Activated T-cell treated with anti-CD3 and anti-CD28 coated beads, Interleukin-2, amount 50 U/mL, for 48 hours (primary cell): ENCODE measurements around the gene LHX6.

Source experiments
- DNase-seq, 2 experiments: peaks; one replicate each; pipeline ENCODE4 v3.0.0-alpha.2; 2020

The LHX6 gene

DNA sequence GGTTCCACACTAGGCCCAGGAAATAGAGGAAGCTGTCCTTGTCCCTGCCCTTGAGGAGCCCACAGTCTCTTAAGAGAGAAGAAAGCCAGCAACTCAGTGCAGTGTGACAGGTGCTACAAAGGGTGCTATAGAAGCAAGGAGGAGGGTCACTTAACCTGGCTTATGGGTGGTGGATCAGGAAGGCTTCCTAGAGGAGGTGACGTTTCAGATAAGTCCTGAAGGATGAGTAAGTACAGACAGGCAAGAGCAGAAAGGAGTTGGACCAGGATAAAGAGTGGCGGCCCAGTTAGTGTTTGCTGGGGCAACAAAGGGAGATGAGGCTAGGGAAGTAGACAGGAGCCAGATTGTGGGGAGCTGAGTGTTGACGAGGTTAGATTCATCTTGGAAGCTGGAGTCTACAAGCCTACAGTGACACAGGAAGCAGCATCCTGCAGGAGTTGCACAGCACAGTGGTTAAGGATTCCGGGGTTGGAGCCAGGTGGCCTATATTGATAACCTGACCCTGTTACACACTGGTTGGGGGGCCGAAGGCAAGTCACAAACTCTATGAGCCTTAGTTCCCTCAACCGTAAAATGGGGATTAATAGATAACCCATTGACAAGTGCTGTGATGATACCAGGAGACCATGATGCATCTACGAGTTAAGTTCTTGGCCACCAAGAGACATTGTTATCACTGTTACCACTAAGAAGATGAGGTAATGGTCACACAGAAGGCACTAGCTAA lies 5.4 kb upstream of the LHX6 start:
- DNase-seq = no peak

- DNase-seq = no peak
Measured at GRCh38 chr9:122232796-122233306, 4.1 kb upstream of the LHX6 start.

GRCh38 chr9:122229485-122229837 lies 704 bp upstream of the LHX6 start:
- no peak for DNase-seq

DNA sequence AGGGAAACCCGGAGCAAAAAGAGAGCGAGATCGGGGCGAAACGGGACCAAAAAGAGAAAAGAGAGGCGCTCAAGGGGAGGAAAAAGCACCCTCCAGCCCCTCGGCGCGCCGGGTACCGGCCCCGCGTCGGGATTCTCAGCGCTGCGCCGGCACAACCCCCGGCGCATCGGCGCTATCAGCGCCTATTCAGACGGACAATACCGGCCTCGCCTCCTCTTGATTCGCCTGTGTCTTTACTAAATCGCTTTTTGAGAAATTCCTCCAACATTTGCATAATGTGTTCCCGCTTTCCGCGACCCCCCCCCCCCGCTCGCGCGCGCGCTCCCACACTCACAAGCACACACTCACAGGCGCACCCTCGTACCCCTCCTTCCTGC lies 578 bp downstream of the LHX6 start:
- DNase-seq = no peak

- no peak for DNase-seq
Measured at GRCh38 chr9:122227575-122227900, 1.2 kb downstream of the LHX6 start.

GRCh38 chr9:122226758-122227574 lies 1.8 kb downstream of the LHX6 start:
- no peak for DNase-seq

GRCh38 chr9:122226142-122226757 lies 2.5 kb downstream of the LHX6 start:
- DNase-seq = no peak

DNA sequence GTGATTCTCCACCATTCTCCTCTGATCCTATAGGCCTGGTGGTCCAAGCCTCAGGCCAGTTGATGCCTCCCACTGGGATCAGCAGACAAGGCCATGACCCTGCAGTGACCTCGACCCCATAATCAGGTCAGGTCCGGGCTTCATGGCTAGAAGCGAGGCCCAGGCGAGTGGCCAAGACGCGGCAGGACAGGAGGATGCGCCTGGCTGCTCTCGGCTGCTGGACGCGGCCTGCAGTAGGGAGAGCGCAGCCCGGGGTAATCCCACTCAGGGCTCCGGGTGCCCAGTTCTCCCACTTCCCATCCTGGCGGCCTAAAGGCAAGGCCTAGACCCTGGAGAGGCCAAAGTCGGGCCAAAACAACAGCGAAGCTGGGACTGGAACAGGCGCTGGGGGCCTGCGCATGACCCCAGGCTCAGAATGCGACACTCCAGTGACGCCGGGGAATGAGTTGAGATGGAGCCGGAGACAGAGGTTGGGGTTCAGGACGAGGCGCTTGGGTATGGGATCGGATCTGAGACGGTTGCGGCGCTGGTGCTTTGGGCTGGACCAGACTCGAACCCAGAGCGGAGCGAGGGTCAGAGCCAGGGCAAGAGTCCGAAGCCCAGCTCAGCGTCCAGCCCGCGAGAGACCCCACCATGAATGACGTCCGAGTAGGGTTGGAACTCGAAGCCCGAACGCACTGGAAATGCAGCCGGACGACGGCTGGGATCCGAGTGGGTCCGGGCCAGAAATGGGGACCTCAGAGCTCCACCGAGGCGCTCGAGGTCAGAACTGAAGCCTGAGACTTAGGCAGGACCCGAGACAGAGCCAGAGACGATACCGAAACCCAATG lies 3.2 kb downstream of the LHX6 start:
- DNase-seq = no peak

DNA sequence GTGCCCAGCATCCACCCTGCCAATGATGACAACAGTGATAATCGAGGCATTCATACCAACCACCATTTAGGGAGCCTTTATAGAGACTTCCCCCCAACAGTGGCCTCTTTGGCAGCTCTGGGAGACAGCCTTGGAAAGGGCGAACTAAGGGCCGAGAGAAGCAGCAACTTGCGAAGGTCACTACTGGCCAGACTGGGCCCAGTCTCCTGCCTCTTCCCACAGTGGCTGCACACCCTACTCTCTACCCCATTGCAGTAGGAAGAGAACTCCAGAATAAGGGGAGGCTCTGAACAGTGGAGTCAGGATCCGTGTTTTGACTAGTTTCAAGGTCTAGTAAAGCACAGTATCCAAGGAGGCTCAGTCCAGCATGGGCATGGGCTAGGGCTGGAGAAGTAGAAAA lies 5.3 kb downstream of the LHX6 start:
- no peak for DNase-seq

DNA sequence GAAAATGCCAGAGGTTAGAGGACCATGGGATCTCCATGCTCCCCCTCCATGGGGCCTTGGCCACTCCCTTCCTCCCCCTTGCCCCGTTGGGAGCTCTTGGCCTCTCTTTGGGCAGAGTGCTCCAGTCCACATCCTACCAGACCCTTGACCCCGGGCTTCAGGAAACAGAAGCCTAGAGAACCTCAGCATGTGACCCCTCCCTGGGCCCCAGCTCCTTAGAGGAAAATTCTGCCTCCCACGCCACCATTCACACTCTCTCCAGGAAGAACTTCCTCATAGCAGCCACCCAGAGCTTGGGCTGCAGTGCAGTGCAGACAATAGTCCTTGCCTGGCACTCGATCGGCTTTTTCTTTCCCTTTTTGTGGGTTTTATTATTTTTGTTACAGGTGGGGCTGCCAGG lies 6.0 kb downstream of the LHX6 start:
- no peak for DNase-seq

DNA sequence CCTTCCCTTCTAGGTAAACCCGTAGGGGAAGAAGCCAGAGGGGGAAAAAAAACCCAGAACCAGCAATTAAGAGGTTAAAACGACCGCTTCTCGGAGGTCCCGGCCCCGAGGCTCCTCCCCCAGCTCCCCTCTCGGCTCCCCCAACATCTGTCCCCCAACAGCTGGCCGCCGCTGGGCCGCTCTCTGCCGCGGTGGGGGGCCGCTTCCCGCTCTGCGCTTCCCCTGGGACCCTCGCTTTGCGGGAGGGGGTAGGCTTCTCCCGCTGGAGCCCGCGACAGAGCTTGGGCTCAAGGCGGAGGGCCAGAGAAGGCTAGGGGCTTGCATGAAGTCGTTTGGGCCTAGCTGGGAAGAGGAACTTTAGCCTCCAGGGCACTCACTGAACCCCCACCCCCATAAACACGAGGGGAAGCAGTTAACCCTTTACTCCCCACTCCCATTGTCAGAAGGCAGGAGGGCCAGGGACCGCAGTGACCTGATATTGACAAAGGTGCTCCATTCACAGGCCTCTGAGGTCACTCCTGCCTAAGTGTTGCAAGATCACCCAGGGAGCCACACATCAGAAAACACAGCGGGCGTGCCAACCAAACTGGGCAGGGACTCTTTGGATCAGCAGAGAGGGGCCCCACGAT lies 7.5 kb downstream of the LHX6 start:
- DNase-seq = no peak

GRCh38 chr9:122220673-122221182 lies 8.0 kb downstream of the LHX6 start:
- no peak for DNase-seq

- DNase-seq = no peak
Measured at GRCh38 chr9:122219856-122220672, 8.7 kb downstream of the LHX6 start.

GRCh38 chr9:122218935-122219855 lies 9.6 kb downstream of the LHX6 start:
- peak in 1 of 2 experiments; percentile 32 for DNase-seq

DNA sequence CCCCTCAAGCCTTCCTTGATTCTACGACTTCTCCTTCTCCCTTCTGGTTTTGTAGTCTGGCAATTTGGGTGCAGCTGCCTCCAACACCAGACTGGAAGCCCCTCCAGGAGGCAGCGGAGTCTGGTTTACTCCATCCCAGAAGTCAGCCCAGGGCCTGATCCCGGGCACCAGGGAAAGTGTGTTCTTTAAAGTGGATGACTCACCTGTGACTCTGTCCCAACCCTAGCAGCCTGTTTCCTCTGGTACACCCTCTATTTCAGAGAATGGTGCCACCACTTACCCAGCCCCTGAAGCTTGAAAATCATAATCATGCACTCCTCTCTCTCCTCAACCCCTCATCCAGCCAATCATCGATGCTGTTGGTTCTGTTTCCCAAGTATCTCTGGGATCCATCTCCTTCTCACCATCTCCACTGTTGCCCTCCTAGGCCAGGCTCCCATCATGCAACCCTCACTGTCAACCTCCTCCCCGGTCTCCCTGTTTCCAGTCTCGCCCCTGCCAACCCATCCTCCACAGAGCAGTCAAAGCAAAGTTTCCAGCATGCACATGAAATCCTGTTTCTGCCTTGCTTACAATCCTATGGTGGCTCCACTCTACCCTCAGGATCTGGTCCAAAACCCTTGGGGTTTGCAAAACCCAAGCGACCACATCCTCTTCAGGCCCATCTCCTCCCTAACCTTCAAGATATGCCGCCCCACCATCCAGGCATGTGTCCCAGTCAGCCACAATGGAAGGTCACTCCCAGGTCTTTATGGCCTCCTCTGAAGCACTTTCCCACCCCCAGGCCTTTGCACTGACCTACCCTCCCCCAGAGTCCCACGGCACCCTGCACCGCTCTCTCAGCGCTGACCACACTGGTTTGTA lies 10.5 kb downstream of the LHX6 start:
- DNase-seq = no peak

GRCh38 chr9:122217640-122218039 lies 11.1 kb downstream of the LHX6 start:
- DNase-seq = no peak

- no peak for DNase-seq
Measured at GRCh38 chr9:122216798-122217418, 11.8 kb downstream of the LHX6 start.

DNA sequence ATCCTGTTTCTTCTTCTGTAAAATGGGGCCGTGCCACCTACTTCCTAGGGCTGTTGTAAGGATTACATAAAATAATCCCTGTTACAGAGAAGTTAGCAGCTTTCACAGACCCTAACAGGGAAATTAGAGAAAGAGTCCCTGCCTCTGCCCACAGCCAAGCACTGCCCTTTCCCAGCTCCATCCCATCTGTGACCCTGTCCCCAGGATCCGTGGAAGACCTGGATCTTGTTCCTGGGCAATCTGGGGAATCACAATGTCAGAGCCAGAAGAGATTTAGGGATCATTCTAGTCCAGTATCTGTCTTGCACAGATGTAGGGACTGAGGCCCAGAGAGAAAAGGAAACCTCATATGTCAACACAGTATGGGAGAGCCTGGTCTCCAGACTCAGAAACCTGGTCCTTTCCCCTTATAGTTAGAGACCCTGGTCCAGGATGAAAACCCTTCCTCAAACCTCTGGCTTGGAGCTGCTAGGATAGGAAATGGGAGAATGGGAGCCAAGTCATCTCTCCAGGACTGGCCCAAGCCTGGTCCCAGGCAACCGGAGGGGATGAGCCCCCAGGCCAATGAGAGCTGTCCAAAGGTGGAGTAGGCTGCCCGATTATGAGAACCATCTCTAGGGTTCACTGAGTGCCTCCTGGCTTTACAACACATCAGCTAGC lies 12.5 kb downstream of the LHX6 start:
- DNase-seq = no peak
